Muscle of back (tissue), 11 donors: ENCODE measurements around the gene YRDC. TPM values are rescaled to one million over a fixed set of nuclear protein-coding genes. Genes with fewer than 3 reads are reported as not detected.
A peak's percentile ranks its signal among the peaks of the same experiment; 100 is the strongest.
"Not testable (repeated sequence)": the region's sequence is repeated elsewhere in the genome, so short reads cannot be mapped to it uniquely, and the experiment has no call there.

Experiments used
- DNase-seq, 3 donors: peaks; one replicate each; pipeline versions ENCODE4 v3.0.0 to v3.0.0-alpha.2; 2013
- polyA plus RNA-seq, 10 donors: library from polyadenylated mRNA; unstranded; fragments of 120-200 nt; gene quantifications; one replicate each; pipeline ENCODE4 v1.2.1, GENCODE V29; 2013; ENCODE audit not compliant: insufficient read length in 10 of 10

YRDC gene
- polyA plus RNA-seq, 10 donors, result 6.4 to 9.5 (median 7.7) TPM

DNA sequence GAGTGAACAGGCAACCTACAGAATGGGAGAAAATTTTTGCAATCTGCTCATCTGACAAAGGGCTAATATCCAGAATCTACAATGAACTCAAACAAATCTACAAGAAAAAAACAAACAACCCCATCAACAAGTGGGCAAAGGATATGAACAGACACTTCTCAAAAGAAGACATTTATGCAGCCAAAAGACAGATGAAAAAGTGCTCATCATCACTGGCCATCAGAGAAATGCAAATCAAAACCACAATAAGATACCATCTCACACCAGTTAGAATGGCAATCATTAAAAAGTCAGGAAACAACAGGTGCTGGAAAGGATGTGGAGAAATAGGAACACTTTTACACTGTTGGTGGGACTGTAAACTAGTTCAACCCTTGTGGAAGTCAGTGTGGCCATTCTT is 36.6 kb downstream of the YRDC start:
- DNase-seq, result not testable (repeated sequence)

DNA sequence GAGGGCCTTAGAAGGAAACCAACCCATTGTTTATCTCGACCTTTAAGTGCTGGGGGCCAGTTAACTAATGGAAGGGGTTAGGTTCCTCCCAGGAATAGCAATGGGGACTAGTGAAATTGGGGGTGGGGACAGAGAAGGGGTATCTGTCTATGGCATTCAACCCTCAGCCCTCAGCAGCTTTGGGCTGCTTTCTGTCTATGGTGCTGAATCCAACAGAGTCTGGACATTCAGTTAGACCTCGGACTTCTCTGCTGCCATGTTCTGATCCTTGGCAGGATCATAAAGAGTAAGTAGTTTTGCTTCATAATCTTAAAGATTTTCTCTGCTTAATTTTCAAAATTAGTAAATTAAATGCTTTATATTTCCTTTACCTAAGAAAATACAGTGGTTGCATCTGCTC is 40.5 kb downstream of the YRDC start:
- no peak for DNase-seq

DNA sequence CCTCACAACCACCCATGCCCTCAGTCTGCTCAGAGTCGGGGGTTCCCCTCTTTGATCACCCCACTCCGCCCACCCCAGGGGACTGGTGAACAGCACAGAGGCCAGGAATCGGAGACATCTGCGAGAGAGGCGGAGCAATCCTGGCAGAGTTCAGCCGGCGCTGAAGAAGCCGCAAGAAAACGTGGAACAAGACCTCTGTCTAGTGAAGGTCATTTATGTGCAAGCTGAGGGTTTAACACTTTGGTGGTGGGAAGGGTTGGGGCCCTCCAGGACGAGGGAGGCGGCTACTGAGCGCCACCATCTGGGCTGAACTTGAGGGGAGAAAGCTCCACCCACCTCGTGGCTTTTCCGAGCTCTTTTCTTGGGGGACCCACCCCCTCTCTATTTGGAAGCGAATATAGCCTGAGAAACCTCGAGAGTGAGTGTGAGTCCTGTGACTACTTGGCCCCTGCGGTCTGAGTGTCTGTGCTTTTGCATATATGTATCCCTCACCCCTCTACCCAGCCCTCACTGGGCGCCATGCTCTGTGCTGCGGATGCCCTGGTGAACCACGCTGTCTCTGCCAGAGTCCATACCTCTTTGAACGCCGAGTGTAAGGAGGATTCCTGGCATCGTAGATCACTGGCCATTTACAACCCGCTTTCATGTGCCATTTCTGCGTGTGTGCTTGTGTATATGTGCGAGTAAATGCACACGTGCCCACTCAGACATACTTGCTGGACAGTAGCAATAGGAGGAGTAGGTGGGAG is 41.9 kb downstream of the YRDC start:
- DNase-seq, result no peak

DNA sequence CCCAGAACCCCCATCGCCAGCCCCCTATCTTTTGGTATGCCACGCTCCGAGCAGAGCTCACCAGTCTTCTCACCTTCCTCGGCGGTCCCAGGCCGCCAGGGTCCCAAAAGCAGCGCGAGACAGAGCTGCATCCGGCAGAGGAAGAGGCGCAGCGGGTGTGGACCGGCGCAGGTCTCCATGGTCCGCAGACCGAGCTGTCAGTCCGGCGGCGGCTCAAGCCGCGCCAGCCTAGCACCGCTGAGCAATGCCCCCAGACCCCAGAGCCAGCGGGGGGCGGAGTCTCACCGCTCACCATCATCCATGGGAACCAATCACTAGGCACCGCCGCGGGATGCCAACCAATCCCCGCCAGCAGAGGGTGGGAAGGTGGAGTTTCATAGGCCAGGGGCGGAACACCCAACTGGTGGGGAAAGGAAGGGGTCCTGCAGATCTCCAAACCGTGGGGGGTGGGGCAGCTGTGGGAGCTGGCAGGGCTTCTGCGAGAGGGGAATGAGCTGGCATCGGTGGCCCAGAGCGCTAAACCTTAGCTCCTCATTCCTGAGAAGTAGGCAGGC is 43.0 kb downstream of the YRDC start, which contains the start of gene EPHA10:
TSS of gene EPHA10 (minus strand) at position 233 of the 554 bp plus-strand sequence. CDS start at position 179, 54 bp downstream.
- DNase-seq, result no peak

DNA sequence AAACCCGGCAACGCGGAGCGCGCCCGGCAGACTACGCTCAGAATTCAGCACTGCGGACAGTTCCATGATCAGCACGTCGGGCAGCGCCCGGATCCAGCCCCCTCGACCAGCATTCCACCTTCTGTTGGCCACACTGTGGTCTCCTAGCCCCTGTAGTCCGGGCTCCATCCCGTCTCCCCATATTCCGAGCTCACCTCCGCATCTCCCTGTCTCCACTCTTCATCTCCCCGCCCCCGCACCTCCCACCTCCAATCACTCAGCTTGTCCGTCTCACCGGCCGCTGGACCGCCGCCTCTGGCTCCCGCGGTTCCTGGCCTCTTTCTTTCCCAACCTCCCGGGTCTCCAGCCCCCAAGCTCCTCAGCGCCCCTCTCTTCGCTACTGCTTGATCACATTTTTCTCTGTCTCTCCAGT is 43.6 kb downstream of the YRDC start:
- peak; percentile 22 to 72 (median 70) for DNase-seq

DNA sequence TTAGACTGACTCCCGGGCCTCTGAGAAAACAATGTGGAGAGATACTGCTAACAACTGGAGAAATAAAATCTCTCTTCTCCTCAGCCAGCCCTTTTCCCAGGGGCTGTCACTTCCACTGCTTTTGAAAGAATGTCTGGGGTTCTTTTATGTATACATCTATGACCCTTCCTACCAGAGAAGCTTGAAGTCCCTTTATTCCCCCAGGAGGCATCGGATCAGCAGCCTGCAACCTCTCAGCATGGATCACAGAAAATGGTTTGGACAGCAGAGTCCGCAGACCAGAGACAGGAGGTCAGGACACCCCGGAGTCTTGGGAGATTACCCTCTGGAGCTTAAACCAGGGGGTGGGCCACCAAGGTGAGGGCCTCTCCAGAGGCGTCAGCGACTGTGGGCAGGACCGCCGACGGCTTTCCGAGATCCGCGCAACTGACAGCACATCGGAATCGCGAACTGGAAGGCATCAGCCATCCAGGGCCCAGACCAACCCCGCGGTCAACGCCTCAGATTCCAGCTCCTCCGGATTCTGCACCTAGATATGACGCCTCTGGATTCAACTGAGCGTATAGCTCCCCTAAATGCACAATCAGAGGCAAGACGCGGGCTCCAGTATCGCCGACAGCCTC is 44.1 kb downstream of the YRDC start:
- DNase-seq, result no peak

DNA sequence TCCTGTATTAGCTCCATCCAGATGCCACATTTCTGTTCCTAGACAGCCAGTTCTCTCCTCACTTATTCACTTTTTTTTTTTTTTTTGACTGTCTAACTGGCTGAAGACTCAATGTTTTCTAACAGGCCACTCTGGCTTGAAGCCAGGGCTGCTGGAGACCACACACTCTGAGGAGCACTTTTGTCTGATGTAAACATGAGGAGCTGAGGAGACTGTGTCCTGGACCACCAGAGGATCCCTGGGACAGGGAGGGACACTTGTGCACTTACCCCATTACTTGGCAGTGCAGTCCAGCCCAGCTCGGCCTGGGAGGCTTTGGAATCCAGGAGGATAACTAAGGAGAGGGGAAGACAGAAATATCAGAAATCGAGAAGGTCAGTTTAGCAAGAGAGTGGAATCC is 45.5 kb downstream of the YRDC start:
- no peak for DNase-seq

DNA sequence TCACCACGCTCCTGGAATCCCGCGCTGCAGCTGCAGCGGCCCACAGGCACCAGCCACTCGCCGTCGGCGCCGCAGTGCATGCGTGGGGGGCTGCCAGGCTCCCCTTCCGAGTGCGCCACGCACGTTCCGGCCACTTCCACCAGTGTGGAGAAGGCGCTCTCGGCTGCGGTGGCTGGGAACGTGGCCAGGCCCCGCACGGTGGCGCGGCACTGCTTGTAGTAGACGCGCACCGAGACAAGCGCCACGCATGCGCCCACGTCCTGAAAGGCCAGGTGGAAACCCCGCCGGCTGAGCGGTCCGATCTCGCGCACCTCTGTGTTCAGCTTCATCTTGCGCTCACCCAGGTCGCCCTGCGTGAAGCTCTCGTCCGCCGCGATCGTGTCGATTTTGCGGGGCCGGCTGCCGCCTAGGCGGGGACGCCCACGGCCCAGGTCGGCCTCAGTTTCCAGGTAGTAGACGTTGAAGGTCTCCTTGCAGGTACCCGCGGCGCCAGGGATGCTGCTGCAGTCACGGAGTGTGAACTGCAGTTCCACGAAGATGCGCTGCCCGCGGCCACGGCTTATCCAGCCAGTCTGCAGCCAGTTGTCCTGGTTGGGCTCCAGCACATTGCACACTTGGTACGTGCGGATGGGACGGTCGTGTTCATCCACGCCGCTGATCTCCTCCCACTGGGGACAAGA is 46.5 kb downstream of the YRDC start:
- no peak for DNase-seq

DNA sequence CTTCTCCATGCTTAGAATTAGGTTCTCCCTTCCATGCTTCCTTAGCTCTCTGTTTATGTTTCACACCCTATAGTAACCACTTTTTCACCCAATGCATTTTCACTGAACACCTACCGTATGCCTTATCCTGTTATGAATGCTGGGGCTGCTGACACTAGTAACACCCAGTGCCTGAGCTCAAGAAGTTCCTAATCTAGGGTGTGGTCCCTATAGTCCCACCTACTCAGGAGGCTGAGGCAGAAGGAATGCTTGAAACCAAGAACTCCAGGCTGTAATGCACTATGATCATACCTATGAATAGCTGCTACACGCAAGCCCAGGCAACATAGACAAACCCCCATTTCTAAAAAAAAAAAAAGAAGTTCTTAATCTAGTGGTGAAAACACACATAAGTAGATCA is 48.6 kb downstream of the YRDC start:
- DNase-seq, result no peak

DNA sequence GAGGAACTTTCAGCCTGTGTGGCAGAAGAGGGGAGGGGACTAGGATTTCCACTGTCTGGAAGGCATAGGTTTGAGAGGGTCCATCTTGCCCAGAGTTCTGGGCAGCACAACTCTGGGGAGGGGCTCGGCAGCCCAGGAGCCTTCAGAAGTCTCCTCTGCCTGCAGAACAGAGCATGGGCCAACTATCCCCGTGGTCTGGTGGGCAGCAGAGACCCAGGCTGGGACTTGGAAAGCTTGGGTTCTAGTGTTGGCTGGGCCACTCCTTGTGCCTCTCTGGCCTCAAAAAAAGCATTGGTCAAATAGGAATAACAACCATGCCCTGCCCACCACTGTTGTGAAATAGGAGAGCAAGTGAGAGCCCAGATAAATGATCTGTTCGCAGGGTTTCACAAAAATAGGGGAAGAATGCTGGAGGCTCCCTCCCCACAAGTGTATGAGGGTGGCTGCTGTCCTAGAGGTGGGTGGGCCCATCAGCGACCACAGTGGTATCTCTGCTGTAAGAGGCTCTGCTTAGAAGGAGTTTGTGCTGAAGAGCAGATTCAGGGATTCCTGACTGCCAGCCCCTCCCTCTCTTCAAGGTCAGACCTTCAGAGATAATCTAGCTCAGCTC is 52.0 kb downstream of the YRDC start:
- no peak for DNase-seq

DNA sequence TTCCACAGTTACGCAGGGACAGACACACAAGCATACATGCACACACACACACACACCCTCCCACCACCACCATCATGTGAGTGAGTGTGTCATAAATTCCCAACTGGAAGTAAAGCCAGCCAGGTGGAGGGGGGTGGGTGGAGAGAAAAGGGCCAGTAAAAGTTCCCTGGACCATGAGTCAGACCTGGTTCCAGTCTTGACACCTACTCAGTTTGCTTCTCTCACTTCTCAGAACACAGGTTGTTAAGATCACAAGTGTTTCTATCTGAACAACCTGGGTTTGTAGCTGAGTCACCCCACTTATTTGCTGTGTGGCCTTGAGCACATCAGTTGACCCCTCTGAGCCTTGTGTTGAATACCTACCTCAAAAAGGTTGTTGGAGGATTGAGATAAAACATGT is 52.7 kb downstream of the YRDC start:
- DNase-seq, result no peak

DNA sequence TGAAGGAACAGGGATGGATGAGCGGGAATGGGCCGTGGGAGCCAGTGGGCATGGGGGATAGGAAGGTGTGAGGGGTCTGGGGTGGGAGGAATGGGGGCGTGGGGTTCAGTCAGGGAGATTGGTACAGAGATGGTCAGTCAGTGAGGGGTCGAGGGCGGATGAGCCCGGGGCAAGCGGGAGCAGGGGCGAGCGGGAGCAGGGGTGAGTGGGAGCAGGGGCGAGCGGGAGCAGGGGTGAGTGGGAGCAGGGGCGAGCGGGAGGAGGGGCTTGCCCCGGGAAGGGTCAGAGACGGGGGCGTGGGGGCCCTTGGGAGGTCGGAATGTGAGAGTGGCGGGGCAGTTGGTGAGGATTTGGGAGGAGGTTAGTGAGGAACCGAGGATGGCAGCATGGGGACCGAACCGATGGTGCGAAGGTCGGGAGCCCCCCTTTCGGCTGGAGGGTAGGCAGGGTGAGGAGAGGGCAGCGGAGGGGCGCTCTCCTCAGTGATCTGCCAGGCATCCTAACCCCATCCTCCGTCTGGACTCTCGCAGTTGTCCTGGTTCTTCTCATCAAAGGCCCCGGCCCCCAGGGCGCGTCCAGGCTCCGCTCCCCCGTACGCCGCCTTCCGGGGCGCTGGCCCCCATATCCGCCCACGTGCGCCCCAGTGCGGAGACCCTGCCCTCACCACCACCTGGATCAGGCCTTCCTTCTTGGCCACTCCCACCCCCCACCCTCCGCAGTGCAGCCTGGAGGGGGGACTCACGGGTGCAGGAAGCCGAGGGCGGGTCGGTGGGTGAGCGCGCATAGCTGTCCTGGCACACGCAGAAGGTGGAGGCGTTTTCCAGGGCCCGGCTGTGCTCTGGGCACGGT is 54.3 kb downstream of the YRDC start:
- no peak for DNase-seq

Other genes starting within 250 kb of the YRDC start
- 10 to 100 TPM; 45.9 to 60.8 (median 52.1) TPM for gene GNL2, start 212.3 kb downstream of the YRDC start, polyA plus RNA-seq
- 1 to 10 TPM in 2 of 10 donors, under 1 TPM in 3, not detected in 5; 0.09 to 2.8 (median 0.16) TPM for gene RSPO1, start 173.3 kb downstream of the YRDC start, polyA plus RNA-seq
- 10 to 100 TPM in 5 of 10 donors, 1 to 10 TPM in 5; 5.7 to 15.7 (median 9.7) TPM for gene CDCA8, start 115.7 kb downstream of the YRDC start, polyA plus RNA-seq
- under 1 TPM in 5 of 10 donors, not detected in 5; 0.04 to 0.26 (median 0.18) TPM for gene EPHA10, start 43.1 kb downstream of the YRDC start, polyA plus RNA-seq
- gene MANEAL, start 14.4 kb downstream of the YRDC start, polyA plus RNA-seq, result 1 to 10 TPM; 2.0 to 5.1 (median 3.0) TPM
- 10 to 100 TPM; 28.1 to 55.2 (median 34.3) TPM for gene C1orf122, start 418 bp downstream of the YRDC start, polyA plus RNA-seq
- gene MTF1, start 51.4 kb upstream of the YRDC start, polyA plus RNA-seq, result 1 to 10 TPM; 4.8 to 8.0 (median 6.1) TPM
- 10 to 100 TPM in 9 of 10 donors, 1 to 10 TPM in 1; 7.1 to 13.6 (median 10.8) TPM for gene INPP5B, start 138.8 kb upstream of the YRDC start, polyA plus RNA-seq
- gene SF3A3, start 181.8 kb upstream of the YRDC start, polyA plus RNA-seq, result 10 to 100 TPM; 38.8 to 75.4 (median 57.2) TPM
- 100 to 1,000 TPM in 9 of 10 donors, 10 to 100 TPM in 1; 66.8 to 174 (median 127) TPM for gene FHL3, start 197.3 kb upstream of the YRDC start, polyA plus RNA-seq
- gene UTP11, start 204.5 kb upstream of the YRDC start, polyA plus RNA-seq, result 100 to 1,000 TPM in 5 of 10 donors, 10 to 100 TPM in 5; 77.5 to 122 (median 101) TPM
- gene POU3F1, start 238.6 kb upstream of the YRDC start, polyA plus RNA-seq, result 1 to 10 TPM in 5 of 10 donors, under 1 TPM in 5; 0.34 to 1.8 (median 0.85) TPM